Ecto neural progenitor cell (in vitro differentiated cells): ENCODE measurements around the gene SCRT2.

ENCODE experiments used
- DNase-seq: peaks from one replicate; pipeline ENCODE4 v3.0.0-alpha.2; 2018; ENCODE audit warnings: low spot score

SCRT2 gene

GRCh38 chr20:634148-634925 lies 41.3 kb downstream of the SCRT2 start:
- no peak for DNase-seq

- no peak for DNase-seq
These were observed 44.5 kb downstream of the SCRT2 start for GRCh38 chr20:631101-631500.

- no peak for DNase-seq
These were observed 49.0 kb downstream of the SCRT2 start for GRCh38 chr20:626579-626978.

- no peak for DNase-seq
These were observed 50.2 kb downstream of the SCRT2 start for GRCh38 chr20:625360-625932.

- no peak for DNase-seq
These were observed 51.9 kb downstream of the SCRT2 start for GRCh38 chr20:623704-624103.

- no peak for DNase-seq
These were observed 52.6 kb downstream of the SCRT2 start for GRCh38 chr20:623021-623420.

- DNase-seq: no peak
These were observed 53.4 kb downstream of the SCRT2 start for GRCh38 chr20:622161-622560.

GRCh38 chr20:621125-621756 lies 54.4 kb downstream of the SCRT2 start:
- DNase-seq: no peak

- no peak for DNase-seq
These were observed 55.4 kb downstream of the SCRT2 start for GRCh38 chr20:620246-620645.

GRCh38 chr20:618980-619379 lies 56.6 kb downstream of the SCRT2 start:
- no peak for DNase-seq

- no peak for DNase-seq
These were observed 57.5 kb downstream of the SCRT2 start for GRCh38 chr20:617934-618690.

- DNase-seq: no peak
These were observed 60.1 kb downstream of the SCRT2 start for GRCh38 chr20:615514-615913.

- no peak for DNase-seq
These were observed 63.8 kb downstream of the SCRT2 start for GRCh38 chr20:611843-612185.
